ENCODE data around the gene ENAM. TPM values are rescaled to one million over a fixed set of nuclear protein-coding genes. Genes with fewer than 3 reads are reported as not detected.

ENAM gene
- polyA plus RNA-seq, 1 experiment: 0.14 TPM

GRCh38 chr4:70624226-70624793, 4.2 kb upstream of the ENAM start:
- POLR2A ChIA-PET: no interaction called here
- Histone ChIP-seq H3K27ac (ENCODE audit: low read depth, low read length) (no peak overlapping the region), H3K9me3 (ENCODE audit: control insufficient read depth, insufficient read depth, low read length) (no peaks in the 10 kb centered on the region), H3K4me3 (ENCODE audit: low read depth, low read length) (no peak overlapping the region), H3K27me3 (ENCODE audit: control insufficient read depth, insufficient read depth, low read length) (no peaks in the 10 kb centered on the region)
- TF ChIP-seq CTCF (IDR thresholded peaks at IDR 0.05; ENCODE audit: low read depth, low read length): no peak
- CTCF ChIA-PET: interaction anchor here (0.6 to 0.8 kb wide), 3 partner anchors 18 to 605 kb away, joined by 4 to 5 read pairs (median 4); no protein-coding TSS in a partner anchor
- DNase-seq (ENCODE audit: low read depth, low spot score): no peak

- TF ChIP-seq CTCF (IDR thresholded peaks at IDR 0.05; ENCODE audit: low read depth, low read length): no peak
- ChIA-PET POLR2A (no interaction called here), CTCF (interaction anchor here (0.6 kb wide), 2 partner anchors 16 to 69 kb away, joined by 3 read pairs; no protein-coding TSS in a partner anchor)
- DNase-seq (ENCODE audit: low read depth, low spot score): no peak
- no peaks in the 10 kb centered on the region for H3K9me3 ChIP-seq (ENCODE audit: control insufficient read depth, insufficient read depth, low read length)
- no peak overlapping the region for H3K27ac ChIP-seq (ENCODE audit: low read depth, low read length)
- no peaks in the 10 kb centered on the region for H3K27me3 ChIP-seq (ENCODE audit: control insufficient read depth, insufficient read depth, low read length)
- no peak overlapping the region for H3K4me3 ChIP-seq (ENCODE audit: low read depth, low read length)
These were observed 924 bp upstream of the ENAM start for GRCh38 chr4:70627620-70628019.

- DNase-seq (ENCODE audit: low read depth, low spot score): no peak
- ChIA-PET POLR2A (no interaction called here), CTCF (interaction anchor here (2.8 kb wide), 1 partner anchor 23 kb away, joined by 12 read pairs; no protein-coding TSS in a partner anchor)
- no peaks in the 10 kb centered on the region for H3K27me3 ChIP-seq (ENCODE audit: control insufficient read depth, insufficient read depth, low read length)
- no peak for TF ChIP-seq CTCF (IDR thresholded peaks at IDR 0.05; ENCODE audit: low read depth, low read length)
- no peak overlapping the region for H3K27ac ChIP-seq (ENCODE audit: low read depth, low read length)
- no peaks in the 10 kb centered on the region for H3K9me3 ChIP-seq (ENCODE audit: control insufficient read depth, insufficient read depth, low read length)
- no peak overlapping the region for H3K4me3 ChIP-seq (ENCODE audit: low read depth, low read length)
These were observed 1.0 kb downstream of the ENAM start for GRCh38 chr4:70629469-70630090.

DNA sequence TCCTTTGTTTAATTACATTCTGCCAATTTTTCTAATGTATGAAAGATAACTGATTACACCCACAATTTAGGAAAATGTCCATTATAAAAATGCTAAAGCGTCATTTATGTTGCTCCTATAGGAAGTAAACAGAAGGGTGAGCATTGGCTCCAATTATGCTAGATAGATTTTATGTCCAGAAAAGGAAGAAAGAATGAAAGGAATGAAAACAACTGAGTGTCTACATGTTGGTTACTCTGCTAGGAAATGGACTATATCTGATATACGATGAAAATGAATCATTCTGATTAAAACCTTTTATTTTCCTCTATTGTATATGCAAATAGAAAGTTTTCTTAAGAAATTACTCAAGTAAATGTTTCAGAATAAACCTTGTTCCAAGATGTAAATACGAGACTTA, 1.6 kb downstream of the ENAM start:
- Histone ChIP-seq H3K9me3 (ENCODE audit: control insufficient read depth, insufficient read depth, low read length) (no peaks in the 10 kb centered on the region), H3K27ac (ENCODE audit: low read depth, low read length) (no peak overlapping the region), H3K27me3 (ENCODE audit: control insufficient read depth, insufficient read depth, low read length) (no peaks in the 10 kb centered on the region), H3K4me3 (ENCODE audit: low read depth, low read length) (no peak overlapping the region)
- CTCF ChIA-PET: interaction anchor here (2.8 kb wide), 1 partner anchor 22 kb away, joined by 12 read pairs; no protein-coding TSS in a partner anchor
- DNase-seq (ENCODE audit: low read depth, low spot score): no peak
- POLR2A ChIA-PET: no interaction called here
- no peak for TF ChIP-seq CTCF (IDR thresholded peaks at IDR 0.05; ENCODE audit: low read depth, low read length)

GRCh38 chr4:70632028-70632427, 3.5 kb downstream of the ENAM start:
- ChIA-PET POLR2A (no interaction called here), CTCF (interaction anchor here (1.4 kb wide), 1 partner anchor 20 kb away, joined by 3 read pairs; no protein-coding TSS in a partner anchor)
- no peak for DNase-seq (ENCODE audit: low read depth, low spot score)
- Histone ChIP-seq H3K9me3 (ENCODE audit: control insufficient read depth, insufficient read depth, low read length) (no peaks in the 10 kb centered on the region), H3K27me3 (ENCODE audit: control insufficient read depth, insufficient read depth, low read length) (no peaks in the 10 kb centered on the region), H3K4me3 (ENCODE audit: low read depth, low read length) (no peak overlapping the region), H3K27ac (ENCODE audit: low read depth, low read length) (no peak overlapping the region)
- TF ChIP-seq CTCF (IDR thresholded peaks at IDR 0.05; ENCODE audit: low read depth, low read length): no peak
